Stimulated activated CD4-positive, alpha-beta T cell treated with anti-CD3 and anti-CD28 coated beads, TNF-alpha, amount 100 ng/mL, for 48 hours (primary cell): ENCODE measurements around the gene OLFML2B.
A peak's percentile ranks its signal among the peaks of the same experiment; 100 is the strongest.

Experiments
- DNase-seq, 3 donors: peaks; one replicate each; pipeline ENCODE4 v3.0.0-alpha.2; 2020; ENCODE audit warnings: low read depth in 3 of 3

The OLFML2B gene

GRCh38 chr1:161978011-161978790, 45.5 kb downstream of the OLFML2B start:
- DNase-seq = no peak

- DNase-seq = no peak
Observed at GRCh38 chr1:161973924-161974845, 49.5 kb downstream of the OLFML2B start.

- no peak for DNase-seq
Observed at GRCh38 chr1:161972828-161973227, 50.8 kb downstream of the OLFML2B start.

GRCh38 chr1:161970633-161971032, 53.0 kb downstream of the OLFML2B start:
- DNase-seq = no peak

- no peak for DNase-seq
Observed at GRCh38 chr1:161970036-161970435, 53.6 kb downstream of the OLFML2B start.

- DNase-seq = no peak
Observed at GRCh38 chr1:161966067-161966466, 57.6 kb downstream of the OLFML2B start.

- peak; percentile 24 to 30 (median 26) for DNase-seq
Observed at GRCh38 chr1:161962091-161962887, 61.4 kb downstream of the OLFML2B start.

GRCh38 chr1:161958425-161958824, 65.2 kb downstream of the OLFML2B start:
- no peak for DNase-seq

- DNase-seq = no peak
Observed at GRCh38 chr1:161956930-161957329, 66.7 kb downstream of the OLFML2B start.

- DNase-seq = no peak
Observed at GRCh38 chr1:161956097-161956496, 67.6 kb downstream of the OLFML2B start.

GRCh38 chr1:161955606-161956005, 68.1 kb downstream of the OLFML2B start:
- DNase-seq = no peak

GRCh38 chr1:161954466-161954865, 69.2 kb downstream of the OLFML2B start:
- no peak for DNase-seq

- no peak for DNase-seq
Observed at GRCh38 chr1:161954050-161954449, 69.6 kb downstream of the OLFML2B start.

- no peak for DNase-seq
Observed at GRCh38 chr1:161953256-161953920, 70.3 kb downstream of the OLFML2B start.

- DNase-seq = no peak
Observed at GRCh38 chr1:161952607-161953172, 71.0 kb downstream of the OLFML2B start.

- no peak for DNase-seq
Observed at GRCh38 chr1:161951646-161952045, 72.0 kb downstream of the OLFML2B start.

GRCh38 chr1:161950377-161950776, 73.3 kb downstream of the OLFML2B start:
- no peak for DNase-seq

GRCh38 chr1:161949548-161949947, 74.1 kb downstream of the OLFML2B start:
- DNase-seq = no peak

- no peak for DNase-seq
Observed at GRCh38 chr1:161948435-161948834, 75.2 kb downstream of the OLFML2B start.

GRCh38 chr1:161946071-161946987, 77.3 kb downstream of the OLFML2B start:
- DNase-seq = no peak
